HG03175 (cell line): ENCODE measurements around the gene USH1C.

Experiments
- ATAC-seq: cut with Tn5 transposase; IDR thresholded peaks from one replicate; pipeline ENCODE4 v1.9.1; 2021; ENCODE audit warnings: mild to moderate bottlenecking, moderate library complexity; ENCODE audit not compliant: unreplicated experiment

Gene USH1C

DNA sequence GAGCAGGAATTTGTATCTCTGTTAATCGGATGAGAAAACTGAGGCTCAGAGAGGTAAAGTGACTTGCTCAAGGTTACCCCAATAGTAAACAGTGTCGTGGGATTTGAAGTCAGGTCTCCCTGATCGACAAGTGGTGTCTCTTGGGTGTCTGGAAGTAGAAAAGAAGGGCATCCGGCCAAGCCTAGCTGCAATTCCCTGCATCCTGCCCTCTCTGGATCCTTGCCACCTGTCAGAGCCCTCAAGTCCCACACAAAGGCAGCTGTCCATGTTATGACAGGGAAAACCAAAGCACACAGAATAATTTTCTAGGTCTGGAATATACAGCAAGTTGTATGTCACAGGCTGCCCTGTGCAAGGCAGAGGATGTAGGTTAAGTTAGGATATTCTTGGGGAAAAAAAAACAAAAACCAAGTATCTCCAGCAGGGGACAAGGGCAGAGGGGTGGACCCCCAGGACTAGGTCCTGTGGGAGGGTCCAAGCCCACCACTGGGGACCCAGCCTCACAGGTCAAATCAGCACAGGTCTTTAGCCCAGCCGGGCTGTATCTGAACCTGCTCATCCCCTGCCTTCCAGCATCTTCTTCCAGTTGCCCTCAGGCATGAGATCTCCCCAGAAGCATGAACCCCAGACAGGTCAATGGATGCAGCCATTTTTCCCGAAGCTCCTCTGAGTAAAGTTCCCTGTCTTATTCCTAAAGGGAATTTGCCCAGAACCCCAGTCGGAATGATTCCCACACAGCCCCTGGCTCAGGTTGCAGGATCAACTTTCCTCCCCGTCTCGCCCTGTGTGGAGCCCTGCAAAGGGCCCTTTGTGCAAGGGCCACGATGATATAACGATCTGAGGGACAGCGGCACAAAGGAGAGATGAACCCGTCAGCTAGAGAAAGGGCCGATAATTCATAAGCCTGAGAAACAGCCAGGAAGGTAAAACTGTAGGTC lies 15.0 kb downstream of the USH1C start:
- ATAC-seq = no peak

DNA sequence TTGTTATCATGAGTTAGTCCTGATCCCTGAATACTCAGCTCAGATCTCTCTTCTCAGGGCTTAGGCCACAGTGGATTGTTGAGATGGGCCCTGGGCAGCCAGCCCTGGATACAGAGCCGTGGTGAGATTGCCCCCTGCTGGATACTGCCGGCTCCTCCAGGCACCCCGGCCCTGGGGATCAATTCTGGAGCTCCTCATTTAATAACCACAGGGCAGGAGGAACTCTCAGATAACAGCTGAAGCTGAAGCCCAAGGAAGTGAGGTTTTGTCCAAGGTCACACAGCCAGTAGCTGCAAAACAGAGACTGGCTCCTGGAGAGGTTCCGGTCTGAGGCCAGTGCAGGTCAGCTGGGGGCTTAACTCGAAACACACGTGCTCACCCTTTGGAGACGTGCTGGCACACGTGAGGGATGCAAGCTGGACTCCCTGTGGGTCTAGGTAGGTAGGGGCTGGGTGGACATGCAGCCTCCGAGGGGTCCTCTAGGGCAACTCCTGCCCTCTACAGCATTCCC lies 16.0 kb downstream of the USH1C start:
- ATAC-seq = peak; percentile 70

DNA sequence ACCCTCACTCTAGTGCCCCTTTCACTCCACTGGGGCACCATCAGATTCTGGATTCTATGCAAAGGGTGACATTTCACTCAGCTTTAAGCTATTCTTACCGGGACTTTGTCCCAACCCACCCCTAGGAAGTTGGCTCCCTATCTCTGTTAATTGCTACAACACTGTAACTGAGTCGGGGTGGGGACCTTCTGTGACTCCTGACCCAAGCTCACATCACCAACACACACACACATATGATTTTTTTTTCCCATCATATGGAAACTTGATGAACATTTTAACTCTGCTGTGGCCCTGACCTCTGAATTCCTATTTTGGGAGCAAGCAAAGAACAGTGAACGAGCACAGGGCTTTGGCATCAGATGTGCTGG lies 16.6 kb downstream of the USH1C start:
- ATAC-seq = no peak

DNA sequence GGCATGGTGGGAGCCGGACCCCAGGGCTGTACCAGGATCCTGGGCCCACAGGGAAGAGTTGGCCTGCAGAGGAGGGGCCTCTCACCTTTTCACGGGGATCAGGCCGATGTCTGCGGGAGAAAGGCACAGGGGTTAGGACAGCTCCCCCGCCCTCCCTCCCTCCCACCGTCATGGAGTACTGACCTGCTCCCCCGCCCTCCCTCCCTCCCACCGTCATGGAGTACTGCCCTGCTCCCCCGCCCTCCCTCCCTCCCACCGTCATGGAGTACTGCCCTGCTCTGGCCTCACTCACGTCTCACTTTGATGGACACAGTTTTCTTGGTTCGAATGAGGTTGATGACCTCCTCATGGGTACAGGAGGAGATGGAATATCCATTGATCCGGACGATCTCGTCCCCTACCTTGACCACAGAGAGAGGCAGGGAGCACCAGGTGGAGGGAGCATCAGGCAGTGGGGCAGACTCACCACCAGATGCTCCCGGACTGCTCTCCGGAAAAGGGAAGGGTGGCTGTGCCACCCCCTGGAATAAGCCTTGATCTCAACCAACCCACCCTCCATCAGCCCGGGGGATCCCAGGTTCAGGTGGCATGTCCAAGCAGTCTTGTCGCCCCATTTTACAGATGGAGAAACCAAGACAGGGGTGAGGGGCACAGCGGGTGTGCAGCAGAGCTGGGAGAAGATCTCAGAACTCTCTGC lies 17.1 kb downstream of the USH1C start:
- no peak for ATAC-seq

DNA sequence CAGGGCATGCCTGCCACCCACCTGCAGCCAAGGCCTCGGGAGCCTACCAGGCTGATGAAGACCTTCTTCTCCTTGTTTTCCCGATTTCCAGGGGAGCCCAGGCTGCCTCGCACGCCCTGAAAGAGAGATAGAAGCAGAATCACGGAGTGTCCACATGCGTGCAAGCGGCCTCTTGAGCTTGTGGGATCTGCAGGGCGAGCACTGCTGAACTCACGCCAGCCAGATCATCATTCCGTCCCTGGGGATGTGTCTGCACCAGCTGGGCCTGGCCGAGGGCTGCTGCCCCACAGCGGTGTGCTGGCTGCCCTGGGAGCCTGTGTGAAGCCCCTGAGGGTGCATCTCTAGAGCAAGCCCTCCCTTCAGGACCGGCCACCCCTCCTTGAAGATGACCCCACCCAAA lies 17.9 kb downstream of the USH1C start:
- ATAC-seq = no peak

DNA sequence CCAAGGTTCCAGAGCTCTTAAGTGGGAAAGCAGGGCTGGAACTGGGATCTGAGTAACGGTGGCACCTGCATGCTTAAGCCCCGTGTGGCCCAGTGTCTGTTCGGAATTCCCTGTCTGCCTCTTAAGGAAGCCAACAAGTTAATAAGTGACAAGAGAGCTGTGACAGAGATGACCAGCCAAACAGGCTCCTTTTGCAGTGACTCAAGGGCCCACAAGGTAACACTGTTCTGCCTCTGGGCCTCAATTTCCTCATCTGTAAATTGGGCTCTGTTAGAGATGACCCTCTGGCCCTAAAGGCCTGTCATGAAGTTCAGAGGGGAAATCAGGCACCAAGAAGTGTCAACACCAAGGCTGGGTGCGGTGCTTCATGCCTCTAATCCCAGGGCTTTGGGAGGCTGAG lies 18.6 kb downstream of the USH1C start:
- no peak for ATAC-seq

DNA sequence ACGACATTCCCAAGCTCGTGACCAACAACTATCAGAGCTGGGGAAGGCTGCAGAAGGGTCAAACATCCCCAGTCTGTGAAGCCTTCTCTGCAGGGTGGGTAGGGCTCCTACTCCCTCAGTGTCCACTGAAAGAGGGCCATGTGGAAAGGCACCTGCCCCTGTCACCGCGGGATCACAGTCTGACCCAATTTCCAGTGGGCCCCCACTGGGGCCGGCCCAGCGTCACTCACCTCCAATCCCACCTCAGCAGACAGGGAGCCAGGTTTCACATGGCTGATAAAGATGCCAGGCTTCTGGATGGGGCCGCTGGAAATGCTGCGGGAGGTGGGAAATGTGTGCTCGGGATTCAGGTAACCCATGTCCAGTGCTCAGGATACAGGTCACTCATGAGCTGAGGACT lies 20.0 kb downstream of the USH1C start:
- ATAC-seq = no peak

DNA sequence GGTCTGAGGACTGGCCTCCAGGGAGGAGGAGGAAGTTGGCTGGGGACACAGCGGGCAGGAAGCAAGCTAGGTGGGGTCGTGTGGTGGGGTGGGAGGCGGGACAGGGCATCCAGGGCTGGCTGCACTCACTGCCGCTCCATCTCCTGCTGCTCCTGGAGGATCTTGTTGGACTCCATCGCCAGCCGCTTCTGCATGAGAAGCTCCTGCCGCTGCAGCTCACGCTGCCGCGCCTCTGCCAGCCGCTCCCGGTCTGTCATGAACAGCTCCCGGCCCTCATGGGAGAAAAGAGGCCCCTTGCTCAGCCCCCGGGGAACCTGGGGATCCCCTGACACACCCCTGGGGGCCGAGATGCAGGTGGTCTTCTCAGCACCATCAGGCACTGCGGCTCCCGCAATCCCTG lies 21.6 kb downstream of the USH1C start:
- no peak for ATAC-seq

DNA sequence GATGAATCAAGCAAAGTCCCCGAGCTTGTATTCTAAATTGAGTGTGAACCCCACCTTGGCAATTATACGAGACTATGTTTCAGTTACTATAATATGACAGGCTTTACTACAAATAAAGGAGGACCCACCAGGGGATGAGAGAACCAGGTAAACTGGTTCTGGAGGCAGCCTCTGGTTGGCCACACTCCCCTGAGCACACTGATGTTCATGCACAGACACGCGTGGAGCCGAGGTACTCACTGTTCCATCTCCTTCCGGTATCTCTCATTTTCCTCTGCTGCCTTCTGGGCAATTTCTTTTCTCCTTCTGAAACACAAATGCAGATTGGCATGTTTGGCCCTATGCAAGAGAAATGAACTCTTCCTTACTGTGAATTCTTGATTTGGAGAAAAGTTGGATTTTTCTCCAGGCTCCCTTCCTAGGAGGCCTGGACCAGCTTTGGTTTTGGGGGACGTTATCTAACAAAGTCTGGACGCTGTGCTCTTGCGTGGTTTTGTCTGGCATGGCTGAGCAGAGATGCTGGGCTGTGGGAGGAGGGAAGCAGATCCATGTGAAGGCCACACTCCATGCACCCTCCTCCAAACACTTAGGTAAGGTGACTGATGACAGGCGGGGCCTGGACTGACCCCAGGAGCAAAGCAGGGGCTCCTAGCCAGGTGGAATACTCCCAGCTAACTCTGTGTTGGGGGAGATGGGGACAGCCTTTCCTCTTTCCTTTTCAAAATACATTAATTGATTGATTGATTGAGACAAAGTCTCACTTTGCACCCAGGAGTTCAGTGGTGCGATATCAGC lies 22.9 kb downstream of the USH1C start:
- ATAC-seq = no peak

DNA sequence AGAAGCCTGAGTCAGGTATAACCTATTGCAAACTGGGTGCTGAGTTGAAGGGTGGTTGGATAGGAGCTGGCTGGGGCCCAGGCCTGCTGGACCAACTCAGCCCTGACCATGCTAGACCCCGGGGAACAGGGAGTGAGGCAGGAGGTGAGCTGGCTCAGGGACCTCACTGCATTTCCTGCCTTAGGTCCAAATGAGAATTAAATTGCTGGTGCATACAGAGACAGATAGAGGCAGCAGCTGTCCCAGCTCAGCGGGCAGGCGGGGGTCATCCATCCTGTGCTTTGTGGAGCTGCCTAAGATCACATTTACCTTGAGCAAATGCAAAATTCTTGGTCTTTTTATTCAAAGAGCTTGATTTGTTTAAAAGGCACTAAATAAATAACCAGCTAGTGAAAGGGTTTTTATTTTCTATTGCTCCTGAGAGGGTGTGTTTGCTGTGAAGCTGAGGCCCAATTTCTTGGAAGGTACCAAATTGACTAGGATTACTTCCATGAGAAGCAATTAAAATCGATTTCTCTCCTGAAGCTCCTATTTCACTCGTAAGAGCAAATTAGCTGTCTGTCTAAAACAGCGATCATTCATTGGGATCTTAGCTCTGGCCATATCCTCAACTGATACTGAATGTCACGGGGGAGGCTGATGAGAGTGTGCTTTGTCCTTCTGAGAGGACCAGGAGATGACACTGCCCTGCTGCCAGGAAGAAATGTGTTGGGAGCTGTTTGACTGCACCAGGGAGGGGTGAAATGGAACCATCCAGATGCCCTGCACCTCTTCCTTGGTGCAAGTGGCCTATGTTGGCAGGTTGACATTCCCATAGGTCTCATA lies 24.9 kb downstream of the USH1C start:
- no peak for ATAC-seq

DNA sequence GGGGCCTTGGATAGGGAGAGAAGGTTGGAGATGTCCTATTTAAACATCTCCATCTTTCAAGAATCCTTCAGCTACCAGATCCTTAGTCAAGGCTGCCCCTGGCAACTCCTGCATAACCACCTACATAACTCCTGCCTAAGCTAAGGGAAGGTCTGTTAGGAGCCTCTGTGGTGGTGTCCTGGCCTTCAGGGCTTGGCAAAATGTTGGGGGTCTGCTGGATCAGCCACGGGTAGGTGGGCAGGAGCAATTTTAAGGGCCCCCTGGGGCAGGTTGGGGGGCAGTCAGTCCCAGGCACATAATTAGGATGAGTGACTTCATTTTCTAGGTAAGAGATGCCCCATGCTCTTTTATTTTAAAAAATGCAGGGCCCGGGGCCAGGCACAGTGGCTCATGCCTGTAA lies 25.9 kb downstream of the USH1C start:
- ATAC-seq = no peak

DNA sequence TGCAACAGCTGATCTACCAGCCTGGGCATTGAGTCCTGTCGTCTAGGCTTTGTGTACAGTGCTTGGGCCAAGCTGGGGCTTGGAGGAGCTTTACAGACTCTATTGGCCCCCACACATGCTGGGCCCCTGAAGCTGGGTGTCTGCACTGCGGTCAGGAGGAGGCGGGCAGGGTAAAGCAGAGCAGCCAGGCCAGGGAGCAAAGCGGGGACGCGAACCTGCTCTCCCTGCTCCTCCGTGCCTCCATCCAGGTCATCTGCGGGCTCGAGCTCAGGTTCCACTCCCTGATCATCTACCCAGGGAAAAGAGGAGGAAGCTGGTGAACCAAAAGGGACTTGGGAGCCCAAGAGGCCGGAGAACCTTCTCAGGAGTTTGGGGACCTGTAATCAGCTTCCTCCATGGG lies 27.0 kb downstream of the USH1C start:
- no peak for ATAC-seq

DNA sequence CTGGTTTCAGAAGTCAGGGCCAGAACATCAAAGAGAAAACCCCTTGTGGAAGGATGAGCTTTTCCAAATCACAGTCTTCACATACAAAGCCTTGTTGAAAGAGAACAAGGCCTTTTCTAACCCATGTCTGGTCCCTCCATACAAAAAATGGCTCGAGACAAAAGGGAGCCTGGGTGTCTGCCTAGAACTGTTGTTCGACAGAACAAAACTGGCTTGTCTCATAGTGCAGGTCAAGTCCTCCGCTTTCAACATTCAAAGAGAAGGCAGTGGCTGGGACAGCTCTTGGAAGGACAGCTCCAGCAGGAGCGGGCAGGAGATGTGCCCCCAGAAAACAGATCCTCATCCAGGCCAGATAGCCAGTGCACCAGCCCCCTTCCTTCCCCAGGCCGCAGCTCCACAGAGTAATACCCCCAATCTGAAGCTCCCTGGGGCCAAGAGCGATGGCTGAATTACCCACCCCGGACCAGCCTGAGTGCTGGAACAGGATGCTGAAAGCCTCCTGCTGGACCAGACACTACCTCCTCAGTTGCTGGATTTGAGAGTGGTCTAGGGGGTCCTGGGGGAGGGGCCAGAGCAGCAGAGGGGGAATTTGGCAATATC lies 27.6 kb downstream of the USH1C start:
- ATAC-seq = no peak

DNA sequence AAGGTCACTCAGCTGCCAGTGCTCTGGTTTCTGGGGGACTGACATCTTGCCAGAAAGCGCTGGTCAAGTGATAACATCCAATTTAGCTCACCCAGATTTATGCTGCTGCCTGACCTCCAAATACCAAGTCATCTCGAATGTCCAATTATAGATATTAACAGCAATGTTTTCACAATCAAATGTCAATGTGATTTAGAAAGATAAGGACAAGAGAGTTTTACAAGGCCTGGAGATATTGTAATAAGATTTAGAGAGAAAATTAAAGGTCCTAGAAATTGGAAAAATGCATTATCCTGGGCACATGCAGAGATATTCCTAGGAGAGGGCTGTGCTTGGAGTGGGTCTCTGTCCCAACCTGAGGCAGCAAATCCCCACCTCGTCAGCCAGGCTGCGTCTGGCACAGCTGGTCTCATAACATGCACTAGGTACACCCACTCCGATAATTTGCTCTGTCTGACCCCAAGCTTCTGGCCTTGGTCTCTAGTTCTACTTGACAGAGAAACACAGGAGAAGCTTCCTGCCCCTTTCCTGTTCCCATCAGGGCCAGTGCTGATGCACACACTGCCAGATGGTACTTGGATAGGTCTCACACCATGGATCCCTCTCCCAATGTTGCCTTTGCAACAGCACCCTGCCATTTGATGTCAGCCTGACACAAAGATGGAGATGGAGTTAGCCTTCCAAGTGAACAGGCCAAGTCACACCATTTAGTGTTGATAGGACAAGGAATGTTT lies 28.6 kb downstream of the USH1C start:
- ATAC-seq = no peak

DNA sequence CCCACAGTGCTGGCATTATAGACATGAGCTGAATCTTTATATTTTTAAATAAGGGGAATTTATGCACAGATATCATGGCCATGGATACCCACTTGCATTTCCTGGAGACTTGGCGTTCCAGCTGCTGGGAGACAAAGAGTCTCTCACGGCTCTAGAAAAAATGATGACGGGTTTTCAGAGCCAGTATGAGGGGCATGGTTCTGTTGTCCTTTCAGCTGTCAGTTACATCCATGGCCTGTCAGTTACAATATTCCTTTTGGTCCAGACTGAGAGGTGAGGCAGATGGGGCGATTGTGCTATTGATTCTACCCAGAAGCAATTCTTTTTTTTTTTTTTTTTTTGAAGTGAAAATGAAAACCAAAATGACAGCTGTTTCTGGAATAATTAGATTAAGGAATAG lies 29.7 kb downstream of the USH1C start:
- ATAC-seq = no peak

DNA sequence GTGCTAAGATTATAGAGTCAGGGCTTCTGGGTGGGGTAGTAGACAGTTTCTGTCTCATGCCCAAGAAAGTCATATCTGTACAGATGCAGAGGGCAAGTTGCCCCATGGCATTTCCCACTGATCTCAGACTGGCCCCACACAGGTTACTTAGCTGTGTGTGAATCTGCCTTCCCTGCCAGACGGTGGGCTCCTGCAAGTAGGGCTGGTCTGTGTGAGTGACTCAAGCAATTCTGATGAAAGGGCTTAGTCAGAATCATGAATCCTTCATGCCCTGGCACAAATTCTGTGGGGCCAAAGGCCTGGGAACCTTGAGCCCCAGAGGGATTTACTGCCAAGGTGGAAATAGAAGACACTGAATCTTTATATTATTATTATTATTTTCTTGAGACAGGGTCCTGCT lies 30.4 kb downstream of the USH1C start:
- no peak for ATAC-seq

DNA sequence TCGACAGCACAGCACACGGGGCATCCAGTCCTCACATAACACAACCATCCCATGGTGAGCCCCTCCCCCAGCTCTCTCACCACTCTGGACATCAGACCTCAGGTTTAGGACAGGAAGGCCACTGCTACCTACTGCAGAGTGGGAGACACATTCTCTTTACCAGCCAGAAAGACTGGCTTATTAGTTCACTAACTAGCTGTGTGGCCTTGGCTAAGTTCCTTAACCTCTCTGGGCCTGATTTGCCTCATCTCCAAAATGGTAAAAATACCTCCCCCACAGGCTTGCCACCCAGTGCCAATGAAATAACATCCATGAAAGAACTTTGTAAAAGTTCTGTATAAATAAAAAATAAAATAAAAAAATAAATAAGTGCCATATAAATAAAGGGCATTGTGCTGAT lies 32.1 kb downstream of the USH1C start:
- no peak for ATAC-seq

DNA sequence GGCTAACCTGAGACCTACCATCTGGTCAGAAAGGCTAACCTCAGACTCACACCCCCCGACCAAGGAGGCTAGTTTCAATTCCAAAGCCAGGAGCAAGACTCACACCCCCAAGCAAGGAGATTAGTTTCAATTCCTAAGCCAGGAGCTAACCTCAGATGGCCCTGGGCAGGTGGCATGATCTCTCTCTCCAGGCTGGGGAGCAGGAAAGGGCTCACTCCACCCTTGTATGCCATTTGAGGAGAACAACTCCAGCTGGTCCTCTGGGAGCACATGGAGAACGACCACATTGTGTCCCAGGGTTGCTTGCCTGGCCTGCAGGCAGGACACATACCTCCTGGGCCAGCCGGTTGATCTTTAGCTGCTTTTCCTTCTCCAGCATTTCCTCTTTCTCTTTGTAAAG lies 32.6 kb downstream of the USH1C start:
- ATAC-seq = no peak

DNA sequence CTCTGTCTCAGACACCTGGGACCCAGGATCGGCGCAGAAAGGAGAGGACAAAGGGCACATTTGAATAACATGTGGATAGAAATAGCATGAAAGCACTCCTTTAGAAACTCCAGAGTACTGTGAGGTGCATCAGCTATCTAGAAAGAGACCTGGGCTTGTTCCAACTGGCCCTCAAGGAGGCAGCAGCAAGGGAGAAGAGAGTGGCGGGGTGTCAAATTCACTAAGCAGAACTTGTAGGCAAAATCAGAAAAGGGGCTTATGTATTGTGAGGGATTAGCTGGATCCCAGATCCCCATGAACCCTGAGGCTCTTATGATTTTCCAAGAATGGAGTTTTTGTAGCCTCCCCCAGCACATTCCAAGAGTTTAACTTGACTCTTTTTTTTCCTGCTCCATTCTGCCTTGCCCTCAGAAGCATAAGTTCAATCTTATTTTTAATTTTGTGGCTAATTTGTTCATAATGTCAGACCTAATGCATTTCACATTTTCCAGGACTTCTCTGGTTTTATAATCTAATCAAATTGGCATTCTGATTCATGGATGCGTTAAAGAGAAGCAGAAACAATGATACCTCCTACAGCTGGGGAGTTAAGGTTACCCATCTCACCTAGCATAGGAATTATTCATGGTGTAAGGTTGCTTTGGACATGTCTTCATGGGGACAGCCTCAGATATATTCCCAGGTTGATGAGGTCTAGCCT lies 33.6 kb downstream of the USH1C start:
- no peak for ATAC-seq
